Vagina (tissue), 2 donors: ENCODE data around the gene N4BP2. TPM values are rescaled to one million over a fixed set of nuclear protein-coding genes. Genes with fewer than 3 reads are reported as not detected.

ENCODE experiments used
- DNase-seq, 2 donors: peaks; one replicate each; pipeline ENCODE4 v3.0.0-alpha.2; 2017; ENCODE audit errors: extremely low spot score in 2 of 2
- H3K27ac ChIP-seq: fragments of 200-600 bp; sonication (generic); one replicate; pipeline ENCODE4 v1.5.1; 2019
- H3K27me3 ChIP-seq: fragments of 200-600 bp; sonication (generic); one replicate; pipeline ENCODE4 v1.5.1; 2019
- H3K36me3 ChIP-seq, 2 donors: fragments of 200-600 bp; sonication (generic); one replicate each; pipeline ENCODE4 v1.5.1; 2017 to 2019
- H3K4me1 ChIP-seq: fragments of 200-600 bp; sonication (generic); one replicate; pipeline ENCODE4 v1.5.1; 2019
- H3K4me3 ChIP-seq, 2 donors: fragments of 200-600 bp; sonication (generic); 1 replicate in 1 of 2; 2 replicates in 1 of 2; pipeline ENCODE4 v1.5.1; 2016 to 2019
- H3K9me3 ChIP-seq: fragments of 200-600 bp; sonication (generic); one replicate; pipeline ENCODE4 v1.5.1; 2019
- POLR2A ChIP-seq, 2 donors: fragments of 450-650 bp; IDR thresholded peaks; one replicate each; pipeline ENCODE4 v1.6.1; 2017; ENCODE audit warnings: antibody characterized with exemption in 2 of 2, mild to moderate bottlenecking in 2 of 2, moderate library complexity in 2 of 2
- POLR2AphosphoS5 ChIP-seq, 2 donors: sonication (generic); formaldehyde crosslinking; IDR thresholded peaks; one replicate each; pipeline ENCODE4 v1.9.0; 2017; ENCODE audit warnings: antibody characterized with exemption in 2 of 2, mild to moderate bottlenecking in 2 of 2, low read depth in 1 of 2; ENCODE audit not compliant: insufficient read depth in 1 of 2
- intact Hi-C: fragments of 100-400 bp; cut with DNase I; formaldehyde crosslinking; loops from one replicate; pipeline ENCODE4 v1.15.1; 2023
- total RNA-seq: library from RNA; depleted of rRNA; stranded (reverse); fragments of >200 nt; gene quantifications from one replicate; pipeline ENCODE4 v1.2.3, GENCODE V29; 2016
- TF ChIP-seq, protein P1 (sequence below), 3 experiments: fragments of 450-650 bp in 2 of 3; fragments of 200-600 bp in 1 of 3; sonication (generic) in 1 of 3; IDR thresholded peaks; one replicate each; pipeline ENCODE4 v1.5.1; 2017 to 2019; ENCODE audit warnings: antibody characterized with exemption in 3 of 3, mild to moderate bottlenecking in 2 of 3, moderate library complexity in 2 of 3

The N4BP2 gene
- total RNA-seq, 1 donor from 2014 or later = 7.4 TPM

DNA sequence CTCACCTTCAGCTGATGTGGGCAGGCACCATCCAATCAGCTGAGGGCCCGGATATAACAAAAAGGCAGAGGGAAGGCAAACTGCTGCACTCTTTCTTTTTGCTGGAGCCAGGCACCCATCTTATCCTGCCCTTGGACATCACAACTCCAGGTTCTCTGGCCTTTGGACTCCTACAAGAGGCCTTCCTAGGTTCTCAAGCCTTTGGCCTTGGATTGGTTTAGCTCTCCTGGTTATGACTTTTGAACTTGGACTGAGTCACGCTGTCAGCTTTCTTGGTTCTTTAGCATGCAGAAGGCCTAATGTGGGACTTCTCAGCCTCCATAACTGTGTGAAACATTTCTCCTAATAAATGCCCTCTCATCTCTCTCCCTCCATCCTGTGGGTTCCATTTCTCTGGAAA lies 23.0 kb upstream of the N4BP2 start:
- Histone ChIP-seq H3K4me1 (no peaks in the 10 kb centered on the region), H3K27me3 (no peaks in the 10 kb centered on the region), H3K9me3 (no peaks in the 10 kb centered on the region), H3K27ac (no peak overlapping the region), H3K36me3 (no peaks in the 10 kb centered on the region), H3K4me3 (no peak overlapping the region)
- no peak for TF ChIP-seq POLR2A (IDR thresholded peaks at IDR 0.05)
- TF ChIP-seq, protein P1, sequence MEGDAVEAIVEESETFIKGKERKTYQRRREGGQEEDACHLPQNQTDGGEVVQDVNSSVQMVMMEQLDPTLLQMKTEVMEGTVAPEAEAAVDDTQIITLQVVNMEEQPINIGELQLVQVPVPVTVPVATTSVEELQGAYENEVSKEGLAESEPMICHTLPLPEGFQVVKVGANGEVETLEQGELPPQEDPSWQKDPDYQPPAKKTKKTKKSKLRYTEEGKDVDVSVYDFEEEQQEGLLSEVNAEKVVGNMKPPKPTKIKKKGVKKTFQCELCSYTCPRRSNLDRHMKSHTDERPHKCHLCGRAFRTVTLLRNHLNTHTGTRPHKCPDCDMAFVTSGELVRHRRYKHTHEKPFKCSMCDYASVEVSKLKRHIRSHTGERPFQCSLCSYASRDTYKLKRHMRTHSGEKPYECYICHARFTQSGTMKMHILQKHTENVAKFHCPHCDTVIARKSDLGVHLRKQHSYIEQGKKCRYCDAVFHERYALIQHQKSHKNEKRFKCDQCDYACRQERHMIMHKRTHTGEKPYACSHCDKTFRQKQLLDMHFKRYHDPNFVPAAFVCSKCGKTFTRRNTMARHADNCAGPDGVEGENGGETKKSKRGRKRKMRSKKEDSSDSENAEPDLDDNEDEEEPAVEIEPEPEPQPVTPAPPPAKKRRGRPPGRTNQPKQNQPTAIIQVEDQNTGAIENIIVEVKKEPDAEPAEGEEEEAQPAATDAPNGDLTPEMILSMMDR (IDR thresholded peaks at IDR 0.05) = no peak
- TF ChIP-seq POLR2AphosphoS5 (IDR thresholded peaks at IDR 0.05; ENCODE audit: insufficient read depth in 1 of 2, low read depth in 1 of 2) = no peak
- DNase-seq = no peak
- intact Hi-C loops = no loop called here

DNA sequence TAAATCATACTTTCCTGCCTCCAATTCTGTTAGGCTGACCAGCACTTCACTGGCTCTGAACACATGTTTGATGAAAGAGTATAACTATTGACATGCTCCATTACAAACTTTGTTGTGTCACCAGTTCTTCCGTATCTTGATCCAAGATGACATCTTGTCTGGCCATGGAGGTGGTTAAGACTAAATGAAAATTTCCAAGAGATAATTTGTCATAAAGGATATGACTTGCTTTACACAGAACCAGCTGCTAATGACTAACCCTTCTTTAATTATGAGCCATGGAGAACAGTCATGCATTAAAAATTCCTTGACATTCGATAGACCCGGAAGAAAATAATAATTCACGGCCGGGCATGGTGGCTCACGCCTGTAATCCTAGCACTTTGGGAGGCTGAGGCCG lies 17.7 kb upstream of the N4BP2 start:
- H3K4me1 ChIP-seq = no peaks in the 10 kb centered on the region
- no peaks in the 10 kb centered on the region for H3K27me3 ChIP-seq
- peak in 1 of 2 donors; percentile 19 for TF ChIP-seq POLR2AphosphoS5 (IDR thresholded peaks at IDR 0.05; ENCODE audit: insufficient read depth in 1 of 2, low read depth in 1 of 2)
- TF ChIP-seq, protein P1 (IDR thresholded peaks at IDR 0.05) = no peak
- no peak for TF ChIP-seq POLR2A (IDR thresholded peaks at IDR 0.05)
- H3K36me3 ChIP-seq = no peaks in the 10 kb centered on the region
- H3K27ac ChIP-seq = no peak overlapping the region
- intact Hi-C loops = no loop called here
- no peak for DNase-seq
- H3K4me3 ChIP-seq = no peak overlapping the region
- H3K9me3 ChIP-seq = no peaks in the 10 kb centered on the region

DNA sequence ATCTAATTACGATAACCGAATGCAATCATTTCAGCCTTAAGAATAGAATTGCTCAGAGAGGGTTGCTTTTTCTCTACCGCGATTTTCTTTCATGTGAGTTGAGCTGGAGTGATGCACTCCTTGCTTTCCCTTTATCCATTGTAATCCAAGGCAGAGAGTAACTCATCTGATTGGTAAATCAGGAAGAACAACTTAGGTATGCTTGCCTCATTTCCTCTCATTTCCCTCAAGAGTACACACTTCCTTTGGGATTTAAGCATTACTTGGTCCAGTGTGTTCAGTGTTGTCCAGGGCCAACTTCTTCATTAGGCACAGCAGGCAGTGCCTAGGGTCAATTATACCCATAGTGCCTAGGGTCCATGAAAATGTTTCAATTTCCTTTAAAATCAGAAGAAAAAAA lies 15.7 kb upstream of the N4BP2 start:
- no peaks in the 10 kb centered on the region for H3K9me3 ChIP-seq
- no peaks in the 10 kb centered on the region for H3K27me3 ChIP-seq
- TF ChIP-seq, protein P1 (IDR thresholded peaks at IDR 0.05) = no peak
- TF ChIP-seq POLR2A (IDR thresholded peaks at IDR 0.05) (no peak), POLR2AphosphoS5 (IDR thresholded peaks at IDR 0.05; ENCODE audit: insufficient read depth in 1 of 2, low read depth in 1 of 2) (no peak)
- DNase-seq = no peak
- intact Hi-C loops = no loop called here
- H3K27ac ChIP-seq = no peak overlapping the region
- H3K4me1 ChIP-seq = no peaks in the 10 kb centered on the region
- H3K36me3 ChIP-seq = no peaks in the 10 kb centered on the region
- no peak overlapping the region for H3K4me3 ChIP-seq

DNA sequence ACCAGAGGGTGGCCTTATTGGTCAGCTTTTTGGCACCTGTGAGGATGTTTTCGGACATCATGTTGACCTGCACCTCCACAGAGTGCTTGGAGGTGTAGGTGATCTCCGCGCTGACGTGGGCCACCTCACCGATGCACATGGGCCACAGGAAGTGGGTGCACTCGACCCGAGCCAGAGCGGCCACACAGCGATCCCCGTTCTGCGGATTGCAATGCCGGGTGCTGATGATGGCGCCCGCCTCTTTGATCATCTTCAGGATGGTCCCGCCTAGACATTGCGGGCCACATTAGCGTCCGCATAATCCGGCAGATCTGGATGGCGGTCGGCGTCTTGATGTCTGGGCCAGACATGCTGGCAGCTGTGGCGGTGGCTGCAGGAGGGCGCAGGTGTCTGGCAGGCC lies 12.9 kb upstream of the N4BP2 start:
- Histone ChIP-seq H3K9me3 (no peaks in the 10 kb centered on the region), H3K27me3 (no peaks in the 10 kb centered on the region), H3K4me3 (no peak overlapping the region), H3K27ac (no peak overlapping the region), H3K36me3 (no peaks in the 10 kb centered on the region), H3K4me1 (no peaks in the 10 kb centered on the region)
- intact Hi-C loops = no loop called here
- TF ChIP-seq, protein P1 (IDR thresholded peaks at IDR 0.05) = no peak
- no peak for TF ChIP-seq POLR2A (IDR thresholded peaks at IDR 0.05)
- no peak for TF ChIP-seq POLR2AphosphoS5 (IDR thresholded peaks at IDR 0.05; ENCODE audit: insufficient read depth in 1 of 2, low read depth in 1 of 2)
- DNase-seq = no peak

DNA sequence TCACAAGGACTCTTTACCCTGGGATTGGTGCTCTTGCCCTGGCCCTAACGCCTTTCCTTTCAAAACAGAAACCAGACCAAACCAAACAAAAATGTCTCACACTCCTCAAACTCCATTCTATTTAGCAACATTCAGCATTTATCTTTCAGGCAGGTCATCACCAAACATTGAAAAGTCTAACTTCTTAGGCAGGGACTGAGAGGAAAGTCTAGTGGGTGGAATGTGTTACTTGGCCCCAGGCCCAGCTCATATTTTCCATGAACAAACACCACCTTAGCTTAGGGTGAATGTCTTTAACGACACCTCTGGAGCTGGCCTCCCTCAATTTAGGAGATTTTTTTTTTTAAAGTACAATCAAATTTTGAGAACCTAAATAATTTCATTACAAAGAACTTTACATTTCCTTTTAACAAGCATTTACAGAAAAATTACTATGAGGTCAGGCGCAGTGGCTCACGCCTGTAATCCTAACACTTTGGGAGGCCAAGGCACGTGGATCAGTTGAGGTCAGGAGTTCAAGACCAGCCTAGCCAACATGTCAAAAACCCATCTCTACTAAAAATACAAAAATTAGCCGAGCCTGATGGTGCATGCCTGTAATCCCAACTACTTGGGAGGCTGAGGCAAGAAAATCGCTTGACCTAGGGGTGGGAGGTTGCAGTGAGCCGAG lies 10.2 kb upstream of the N4BP2 start:
- H3K27ac ChIP-seq = no peak overlapping the region
- intact Hi-C loops = no loop called here
- peaks cover 7% of the 10 kb centered on the region for H3K4me1 ChIP-seq
- H3K9me3 ChIP-seq = no peaks in the 10 kb centered on the region
- no peak for TF ChIP-seq POLR2A (IDR thresholded peaks at IDR 0.05)
- TF ChIP-seq, protein P1 (IDR thresholded peaks at IDR 0.05) = no peak
- TF ChIP-seq POLR2AphosphoS5 (IDR thresholded peaks at IDR 0.05; ENCODE audit: insufficient read depth in 1 of 2, low read depth in 1 of 2) = no peak
- H3K36me3 ChIP-seq = no peaks in the 10 kb centered on the region
- no peaks in the 10 kb centered on the region for H3K27me3 ChIP-seq
- H3K4me3 ChIP-seq = no peak overlapping the region
- no peak for DNase-seq
